GM12865 (cell line): ENCODE results near the gene RPS19BP1.

ENCODE experiments used
- DNase-seq: peaks from one replicate; pipeline ENCODE4 v3.0.0; 2010; ENCODE audit warnings: low read depth
- H3K4me3 ChIP-seq: 2 replicates; pipeline ENCODE4 v1.5.1; 2011; ENCODE audit warnings: mild to moderate bottlenecking, low read depth, low read length, control low read depth
- TF ChIP-seq, protein P1 (sequence below): IDR thresholded peaks from 2 replicates; pipeline ENCODE4 v1.5.1; 2011; ENCODE audit warnings: low read length, control low read depth, low read depth, inconsistent platforms; ENCODE audit not compliant: insufficient read depth; ENCODE audit errors: missing control alignments

Gene RPS19BP1

GRCh38 chr22:39529487-39529851 lies 3.1 kb downstream of the RPS19BP1 start:
- DNase-seq, result no peak
- TF ChIP-seq, protein P1, sequence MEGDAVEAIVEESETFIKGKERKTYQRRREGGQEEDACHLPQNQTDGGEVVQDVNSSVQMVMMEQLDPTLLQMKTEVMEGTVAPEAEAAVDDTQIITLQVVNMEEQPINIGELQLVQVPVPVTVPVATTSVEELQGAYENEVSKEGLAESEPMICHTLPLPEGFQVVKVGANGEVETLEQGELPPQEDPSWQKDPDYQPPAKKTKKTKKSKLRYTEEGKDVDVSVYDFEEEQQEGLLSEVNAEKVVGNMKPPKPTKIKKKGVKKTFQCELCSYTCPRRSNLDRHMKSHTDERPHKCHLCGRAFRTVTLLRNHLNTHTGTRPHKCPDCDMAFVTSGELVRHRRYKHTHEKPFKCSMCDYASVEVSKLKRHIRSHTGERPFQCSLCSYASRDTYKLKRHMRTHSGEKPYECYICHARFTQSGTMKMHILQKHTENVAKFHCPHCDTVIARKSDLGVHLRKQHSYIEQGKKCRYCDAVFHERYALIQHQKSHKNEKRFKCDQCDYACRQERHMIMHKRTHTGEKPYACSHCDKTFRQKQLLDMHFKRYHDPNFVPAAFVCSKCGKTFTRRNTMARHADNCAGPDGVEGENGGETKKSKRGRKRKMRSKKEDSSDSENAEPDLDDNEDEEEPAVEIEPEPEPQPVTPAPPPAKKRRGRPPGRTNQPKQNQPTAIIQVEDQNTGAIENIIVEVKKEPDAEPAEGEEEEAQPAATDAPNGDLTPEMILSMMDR, result no peak
- H3K4me3 ChIP-seq, result peak overlapping the region; percentile 72

DNA sequence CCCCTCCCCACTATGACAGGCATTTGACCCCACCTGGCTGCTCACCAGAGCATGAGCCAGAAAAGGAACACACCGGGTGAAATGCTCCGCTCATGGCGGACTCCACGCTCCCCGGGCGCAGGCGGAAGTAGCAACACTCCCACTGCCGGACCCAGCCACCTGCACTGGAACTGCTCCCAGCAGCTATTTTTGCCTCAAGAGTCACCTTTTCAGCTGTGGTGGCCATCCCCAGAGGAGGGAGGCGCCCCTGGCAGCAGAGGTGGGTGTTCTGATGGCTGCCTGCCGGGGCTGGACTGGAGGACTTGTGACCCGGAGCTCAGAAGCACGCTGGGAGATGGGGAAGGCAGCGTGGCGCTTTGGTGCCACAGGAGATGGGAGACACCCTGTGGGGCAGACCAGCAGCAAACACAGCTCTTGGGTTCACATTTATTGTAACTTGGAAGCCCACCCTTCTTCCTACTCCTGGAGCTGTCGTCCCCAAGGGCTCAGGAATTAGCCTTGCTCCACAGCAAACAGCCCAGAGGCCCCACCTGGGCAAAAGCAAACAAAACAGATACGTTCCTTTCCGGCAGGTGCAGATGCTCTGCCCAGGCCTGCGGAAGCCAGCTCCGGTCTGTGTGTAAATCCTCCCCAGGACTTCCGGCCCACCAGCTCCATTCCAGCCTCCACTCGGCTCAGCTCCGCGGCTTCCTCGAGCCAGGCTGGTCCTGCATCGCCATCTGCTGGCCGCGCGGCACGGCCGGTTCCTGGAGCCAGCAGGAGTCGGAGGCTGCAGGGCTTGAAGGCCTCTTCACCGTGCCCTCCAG lies 3.7 kb downstream of the RPS19BP1 start:
- peak; percentile 98 for DNase-seq
- H3K4me3 ChIP-seq, result peak overlapping the region; percentile 72
- TF ChIP-seq, protein P1, result peak; percentile 100

DNA sequence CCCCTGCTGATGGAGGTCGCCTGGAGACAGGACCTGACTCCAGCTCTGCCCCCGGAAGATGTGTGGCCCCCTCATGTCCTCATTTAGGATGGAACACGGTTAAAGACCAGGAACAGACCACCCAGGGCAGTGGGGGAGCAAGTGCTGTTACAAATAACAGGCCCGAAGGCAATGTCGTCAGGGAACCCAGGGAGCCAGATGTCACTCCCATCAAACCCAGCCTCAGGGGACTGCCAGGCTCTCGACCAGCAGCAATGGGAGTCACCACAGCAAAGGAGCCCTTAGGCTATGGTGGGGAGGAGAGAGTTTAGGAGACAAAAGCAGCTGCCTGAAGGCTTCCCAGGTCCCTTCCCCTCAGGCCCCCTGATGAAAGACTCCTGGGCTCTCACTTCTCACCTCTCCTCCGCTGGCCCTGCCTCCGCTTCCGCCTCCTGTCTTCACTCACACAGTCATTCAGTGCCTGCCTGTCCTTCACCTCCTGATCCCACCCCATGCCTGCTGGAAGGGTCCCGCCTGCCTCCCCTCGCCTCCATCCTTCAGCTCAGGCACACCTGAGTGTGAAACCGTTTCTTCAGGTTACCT lies 4.4 kb downstream of the RPS19BP1 start:
- TF ChIP-seq, protein P1, result no peak
- peak overlapping the region; percentile 72 for H3K4me3 ChIP-seq

DNA sequence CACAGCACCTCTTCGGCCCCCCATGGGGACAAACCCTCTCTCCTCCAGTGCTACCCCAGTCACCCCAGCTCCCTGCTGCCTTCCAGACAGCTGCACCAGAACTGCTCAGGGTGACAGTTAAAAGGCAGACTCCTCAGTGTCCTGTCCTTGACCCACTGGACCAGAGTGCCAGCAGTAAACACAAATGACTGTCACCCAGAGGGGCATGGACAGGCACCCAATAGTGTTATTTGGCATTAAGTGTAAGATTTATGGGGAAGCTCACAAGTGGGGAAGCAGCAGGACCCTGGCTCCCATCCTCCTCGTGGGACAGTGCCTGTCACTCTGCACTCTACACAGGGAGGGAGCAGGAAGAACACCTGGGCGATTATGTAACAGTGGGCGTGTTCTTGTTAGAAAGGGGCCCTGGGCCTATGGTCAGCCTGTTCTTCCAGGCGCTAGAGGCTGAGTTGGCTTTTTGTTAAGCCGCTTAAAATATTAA lies 5.0 kb downstream of the RPS19BP1 start:
- peak; percentile 57 for DNase-seq
- TF ChIP-seq, protein P1, result no peak
- peak overlapping the region; percentile 72 for H3K4me3 ChIP-seq

More for the DNA sequence above, 4.4 kb downstream of the RPS19BP1 start:
- DNase-seq, result peak; percentile 80

- TF ChIP-seq, protein P1, result no peak
- H3K4me3 ChIP-seq, result no peak overlapping the region
- DNase-seq, result peak; percentile 57
Measured at GRCh38 chr22:39526736-39527171, 5.8 kb downstream of the RPS19BP1 start.

DNA sequence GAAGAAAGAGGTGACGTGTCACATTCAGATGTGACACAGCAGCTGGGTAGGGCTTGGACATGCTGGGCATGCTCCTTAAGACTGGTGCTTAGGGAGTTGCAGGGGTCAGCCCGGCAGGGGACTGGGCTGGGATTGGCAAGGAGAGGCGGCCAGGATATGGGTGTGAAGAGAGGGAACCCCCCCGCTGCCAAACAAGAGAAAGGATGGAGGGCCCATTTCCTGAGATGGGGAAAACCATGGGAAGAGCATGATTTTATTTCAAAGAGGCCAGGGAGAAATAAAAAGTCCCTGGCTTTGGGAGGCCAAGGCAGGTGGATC lies 6.9 kb downstream of the RPS19BP1 start:
- TF ChIP-seq, protein P1, result no peak
- no peak overlapping the region for H3K4me3 ChIP-seq
- DNase-seq, result no peak
